Chondrocyte (in vitro differentiated cells): ENCODE measurements around the gene NAT10. TPM values are rescaled to one million over a fixed set of nuclear protein-coding genes. Genes with fewer than 3 reads are reported as not detected.

Source experiments
- DNase-seq: peaks from one replicate; pipeline ENCODE4 v3.0.0; 2021; ENCODE audit warnings: mixed read lengths, low spot score
- H3K27ac Mint-ChIP-seq: one replicate; pipeline ENCODE4 v1.8.0; 2021; ENCODE audit warnings: mild to moderate bottlenecking, moderate library complexity, mixed read lengths; ENCODE audit not compliant: unreplicated experiment
- H3K27me3 Mint-ChIP-seq: 2 replicates; pipeline ENCODE4 v1.8.0; 2021; ENCODE audit warnings: low read depth, mixed read lengths
- H3K36me3 Mint-ChIP-seq: 2 replicates; pipeline ENCODE4 v1.8.0; 2021; ENCODE audit warnings: low read depth, mixed read lengths
- H3K4me1 Mint-ChIP-seq: 2 replicates; pipeline ENCODE4 v1.8.0; 2021; ENCODE audit warnings: low read depth, mild to moderate bottlenecking, mixed read lengths
- H3K4me3 Mint-ChIP-seq: one replicate; pipeline ENCODE4 v1.8.0; 2021; ENCODE audit warnings: mild to moderate bottlenecking, moderate library complexity, mixed read lengths; ENCODE audit not compliant: unreplicated experiment
- H3K9me3 Mint-ChIP-seq: 2 replicates; pipeline ENCODE4 v1.8.0; 2021; ENCODE audit warnings: low read depth, mixed read lengths
- CTCF ChIP-seq: fragments of 200-600 bp; sonication (generic); IDR thresholded peaks from 2 replicates; pipeline ENCODE4 v1.5.0; 2021; ENCODE audit warnings: antibody characterized with exemption, mild to moderate bottlenecking, moderate library complexity
- total RNA-seq: library from RNA; stranded (reverse); gene quantifications from 3 replicates; pipeline ENCODE4 v1.2.1, GENCODE V29; 2021

Gene NAT10
- total RNA-seq, 1 donor from 2014 or later = 25.8 TPM

DNA sequence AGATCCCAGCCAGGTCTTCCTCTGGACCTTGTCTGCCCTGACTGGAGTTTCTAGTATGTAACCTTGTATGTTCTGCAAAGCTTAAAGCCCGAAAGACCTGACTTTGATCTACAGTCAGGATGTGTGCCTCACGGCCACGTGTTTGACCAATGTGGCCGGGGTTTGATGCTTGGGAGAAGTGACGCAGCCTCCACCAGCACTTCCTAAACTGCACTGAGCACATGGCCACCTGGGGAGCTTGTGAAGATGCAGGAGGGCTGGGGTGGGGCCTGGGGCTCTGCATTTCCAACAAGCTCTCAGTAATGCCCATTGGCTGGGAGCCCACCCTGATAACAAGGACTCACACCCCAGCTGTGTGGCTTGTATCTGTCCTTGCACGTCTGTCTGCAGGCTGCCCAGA is 53.2 kb downstream of the NAT10 start:
- peaks cover 3% of the 10 kb centered on the region for H3K36me3 Mint-ChIP-seq
- H3K27me3 Mint-ChIP-seq = no peaks in the 10 kb centered on the region
- peaks cover 5% of the 10 kb centered on the region for H3K4me1 Mint-ChIP-seq
- no peak for DNase-seq
- no peak for TF ChIP-seq CTCF
- H3K4me3 Mint-ChIP-seq = no peak overlapping the region
- H3K9me3 Mint-ChIP-seq = no peaks in the 10 kb centered on the region
- no peak overlapping the region for H3K27ac Mint-ChIP-seq

- Mint-ChIP-seq H3K36me3 (peaks cover 3% of the 10 kb centered on the region), H3K4me1 (no peaks in the 10 kb centered on the region), H3K9me3 (no peaks in the 10 kb centered on the region), H3K4me3 (no peak overlapping the region), H3K27me3 (no peaks in the 10 kb centered on the region), H3K27ac (no peak overlapping the region)
- DNase-seq = no peak
- TF ChIP-seq CTCF = no peak
These were observed 54.8 kb downstream of the NAT10 start for GRCh38 chr11:34160049-34160721.

DNA sequence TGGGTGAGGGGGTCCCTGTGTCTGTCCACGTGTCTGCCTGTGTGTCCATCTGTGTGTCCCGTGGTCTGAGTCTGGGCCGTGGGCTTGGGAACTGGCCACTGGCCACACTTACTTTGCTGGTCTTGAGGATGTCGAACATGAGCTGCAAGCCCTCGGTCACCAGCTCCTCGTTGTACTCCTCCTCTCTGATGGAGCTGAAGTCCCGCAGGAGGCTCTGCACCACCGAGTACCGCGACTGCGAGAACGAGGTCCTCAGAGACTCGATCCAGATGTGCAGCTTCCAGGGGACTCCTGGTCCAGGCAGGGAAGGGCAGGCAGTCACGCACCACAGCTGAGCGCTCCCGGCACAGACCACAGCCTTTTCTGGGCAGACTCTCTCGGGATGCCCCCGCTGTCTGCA is 55.4 kb downstream of the NAT10 start:
- no peak overlapping the region for H3K4me3 Mint-ChIP-seq

GRCh38 chr11:34161361-34161760 is 55.9 kb downstream of the NAT10 start:
- no peaks in the 10 kb centered on the region for H3K27me3 Mint-ChIP-seq
- H3K9me3 Mint-ChIP-seq = no peaks in the 10 kb centered on the region
- no peaks in the 10 kb centered on the region for H3K4me1 Mint-ChIP-seq
- no peak overlapping the region for H3K4me3 Mint-ChIP-seq
- no peak for TF ChIP-seq CTCF
- H3K27ac Mint-ChIP-seq = no peak overlapping the region
- DNase-seq = no peak
- peaks cover 3% of the 10 kb centered on the region for H3K36me3 Mint-ChIP-seq

More for the DNA sequence above, 55.4 kb downstream of the NAT10 start:
- no peak for DNase-seq
- no peaks in the 10 kb centered on the region for H3K9me3 Mint-ChIP-seq
- no peak overlapping the region for H3K27ac Mint-ChIP-seq
- H3K36me3 Mint-ChIP-seq = peaks cover 3% of the 10 kb centered on the region
- no peak for TF ChIP-seq CTCF
- no peaks in the 10 kb centered on the region for H3K4me1 Mint-ChIP-seq
- no peaks in the 10 kb centered on the region for H3K27me3 Mint-ChIP-seq

- Mint-ChIP-seq H3K27ac (peak overlapping the region; percentile 8), H3K4me3 (no peak overlapping the region), H3K36me3 (peaks cover 5% of the 10 kb centered on the region), H3K4me1 (no peaks in the 10 kb centered on the region), H3K27me3 (no peaks in the 10 kb centered on the region), H3K9me3 (no peaks in the 10 kb centered on the region)
- DNase-seq = no peak
- TF ChIP-seq CTCF = no peak
These were observed 56.5 kb downstream of the NAT10 start for GRCh38 chr11:34161812-34162492.
